ENCODE data around the gene MIOX.

MIOX gene

GRCh38 chr22:50505276-50505775 is 18.7 kb downstream of the MIOX start:
- Mint-ChIP-seq H3K4me1 (peaks cover 15% of the 10 kb centered on the region), H3K4me3 (no peak overlapping the region), H3K27ac (no peak overlapping the region), H3K36me3 (ENCODE audit: low read depth) (no peaks in the 10 kb centered on the region), H3K9me3 (no peaks in the 10 kb centered on the region), H3K27me3 (ENCODE audit: low read depth, poor library complexity) (peaks cover 2% of the 10 kb centered on the region)
- TF ChIP-seq CTCF (IDR thresholded peaks at IDR 0.05), result no peak
- no peak for DNase-seq

GRCh38 chr22:50505776-50506610 is 19.3 kb downstream of the MIOX start:
- no peak overlapping the region for H3K27ac Mint-ChIP-seq
- TF ChIP-seq CTCF (IDR thresholded peaks at IDR 0.05), result no peak
- DNase-seq, result no peak
- no peaks in the 10 kb centered on the region for H3K36me3 Mint-ChIP-seq (ENCODE audit: low read depth)
- peaks cover 15% of the 10 kb centered on the region for H3K4me1 Mint-ChIP-seq
- H3K4me3 Mint-ChIP-seq, result peak overlapping the region; percentile 95
- H3K9me3 Mint-ChIP-seq, result no peaks in the 10 kb centered on the region
- H3K27me3 Mint-ChIP-seq (ENCODE audit: low read depth, poor library complexity), result peaks cover 2% of the 10 kb centered on the region

GRCh38 chr22:50506611-50507420 is 20.2 kb downstream of the MIOX start:
- Mint-ChIP-seq H3K4me1 (peaks cover 15% of the 10 kb centered on the region), H3K4me3 (peak overlapping the region; percentile 95)
- no peak for DNase-seq

GRCh38 chr22:50507421-50507990 is 20.8 kb downstream of the MIOX start, which contains the start of gene LMF2:
TSS of gene LMF2 (minus strand) at chr22:50507702. CDS start at chr22:50507675, 27 bp downstream.
- H3K36me3 Mint-ChIP-seq (ENCODE audit: low read depth), result peaks cover 5% of the 10 kb centered on the region

More at GRCh38 chr22:50506611-50507420, 20.2 kb downstream of the MIOX start:
- Mint-ChIP-seq H3K36me3 (ENCODE audit: low read depth) (no peaks in the 10 kb centered on the region), H3K9me3 (no peaks in the 10 kb centered on the region), H3K27ac (no peak overlapping the region), H3K27me3 (ENCODE audit: low read depth, poor library complexity) (peaks cover 2% of the 10 kb centered on the region)
- no peak for TF ChIP-seq CTCF (IDR thresholded peaks at IDR 0.05)

More at GRCh38 chr22:50507421-50507990, 20.8 kb downstream of the MIOX start, which contains the start of gene LMF2:
- peaks cover under 1% of the 10 kb centered on the region for H3K27me3 Mint-ChIP-seq (ENCODE audit: low read depth, poor library complexity)
- DNase-seq, result peak; percentile 96
- TF ChIP-seq CTCF (IDR thresholded peaks at IDR 0.05), result no peak
- H3K9me3 Mint-ChIP-seq, result no peaks in the 10 kb centered on the region
- peaks cover 15% of the 10 kb centered on the region for H3K4me1 Mint-ChIP-seq
- H3K27ac Mint-ChIP-seq, result peak within 1 kb of the TSS; percentile 98
- H3K4me3 Mint-ChIP-seq, result peak within 1 kb of the TSS; percentile 95
